ENCODE results near the gene CD1C. TPM values are rescaled to one million over a fixed set of nuclear protein-coding genes. Genes with fewer than 3 reads are reported as not detected.

The CD1C gene
- total RNA-seq, 1 experiment from 2014 or later = not detected

- TF ChIP-seq ZNF396 (CRISPR knock-in tag; IDR thresholded peaks at IDR 0.05; ENCODE audit: borderline replicate concordance) (no peak), HMGXB4 (CRISPR knock-in tag; IDR thresholded peaks at IDR 0.05) (no peak), HMGA2 (CRISPR knock-in tag; IDR thresholded peaks at IDR 0.05) (no peak), MLX (CRISPR knock-in tag; IDR thresholded peaks at IDR 0.05) (no peak), EMX1 (CRISPR knock-in tag; IDR thresholded peaks at IDR 0.05) (no peak), PRDM15 (CRISPR knock-in tag; IDR thresholded peaks at IDR 0.05) (no peak)
Observed at GRCh38 chr1:158331481-158332150, 41.9 kb downstream of the CD1C start, which contains the start of gene CD1B (continued).

GRCh38 chr1:158333405-158334155 is 43.9 kb downstream of the CD1C start:
- DNase-seq (ENCODE audit: low spot score) (no peak), ATAC-seq (no peak)
- Mint-ChIP-seq H3K27ac (no peak overlapping the region), H3K27me3 (ENCODE audit: low read depth) (peaks cover 7% of the 10 kb centered on the region; the same call in 1 of the 2 replicates), H3K36me3 (no peaks in the 10 kb centered on the region), H3K9me3 (peaks cover 5% of the 10 kb centered on the region), H3K4me1 (no peaks in the 10 kb centered on the region), H3K4me3 (no peak overlapping the region)
- TF ChIP-seq KAT7 (CRISPR knock-in tag; IDR thresholded peaks at IDR 0.05; ENCODE audit: borderline replicate concordance) = no peak
- TF ChIP-seq IRF2 (CRISPR knock-in tag; IDR thresholded peaks at IDR 0.05; ENCODE audit: borderline replicate concordance, low read depth) = no peak
- no peak for TF ChIP-seq IRF1 (CRISPR knock-in tag; IDR thresholded peaks at IDR 0.05)
- no peak for TF ChIP-seq ZNF219 (CRISPR knock-in tag; IDR thresholded peaks at IDR 0.05; ENCODE audit: borderline replicate concordance)
- TF ChIP-seq CDX4 (CRISPR knock-in tag; IDR thresholded peaks at IDR 0.05; ENCODE audit: borderline replicate concordance) = no peak
- no peak for TF ChIP-seq NR2C2 (CRISPR knock-in tag; IDR thresholded peaks at IDR 0.05)
- no peak for TF ChIP-seq ARID4B (CRISPR knock-in tag; IDR thresholded peaks at IDR 0.05; ENCODE audit: borderline replicate concordance)
- TF ChIP-seq ATF2 (CRISPR knock-in tag; IDR thresholded peaks at IDR 0.05; ENCODE audit: borderline replicate concordance, low read depth) = no peak
- no peak for TF ChIP-seq NR3C1 (CRISPR knock-in tag; conservative IDR thresholded peaks at IDR 0.05; ENCODE audit: low read depth)
- no peak for TF ChIP-seq RORB (CRISPR knock-in tag; IDR thresholded peaks at IDR 0.05)
- no peak for TF ChIP-seq ZBTB43 (CRISPR knock-in tag; IDR thresholded peaks at IDR 0.05)
- CTCF ChIA-PET = no interaction called here
- POLR2A ChIA-PET = no interaction called here
